OCI-LY1 (cell line): ENCODE measurements around the gene CIPC.

ENCODE experiments used
- EZH2 ChIP-seq: fragments of 200-600 bp; sonication (generic), shearing (Covaris generic); IDR thresholded peaks from 2 replicates; pipeline ENCODE4 v1.8.0; 2017; ENCODE audit warnings: borderline replicate concordance, mixed run types, mild to moderate bottlenecking, antibody characterized with exemption, low read length, moderate library complexity, mixed read lengths
- TF ChIP-seq, protein P1 (sequence below): fragments of 200-600 bp; sonication (generic), shearing (Covaris generic); IDR thresholded peaks from 2 replicates; pipeline ENCODE4 v1.5.1; 2017; ENCODE audit warnings: mild to moderate bottlenecking, antibody characterized with exemption, low read length, moderate library complexity, mixed read lengths

- TF ChIP-seq, protein P1, sequence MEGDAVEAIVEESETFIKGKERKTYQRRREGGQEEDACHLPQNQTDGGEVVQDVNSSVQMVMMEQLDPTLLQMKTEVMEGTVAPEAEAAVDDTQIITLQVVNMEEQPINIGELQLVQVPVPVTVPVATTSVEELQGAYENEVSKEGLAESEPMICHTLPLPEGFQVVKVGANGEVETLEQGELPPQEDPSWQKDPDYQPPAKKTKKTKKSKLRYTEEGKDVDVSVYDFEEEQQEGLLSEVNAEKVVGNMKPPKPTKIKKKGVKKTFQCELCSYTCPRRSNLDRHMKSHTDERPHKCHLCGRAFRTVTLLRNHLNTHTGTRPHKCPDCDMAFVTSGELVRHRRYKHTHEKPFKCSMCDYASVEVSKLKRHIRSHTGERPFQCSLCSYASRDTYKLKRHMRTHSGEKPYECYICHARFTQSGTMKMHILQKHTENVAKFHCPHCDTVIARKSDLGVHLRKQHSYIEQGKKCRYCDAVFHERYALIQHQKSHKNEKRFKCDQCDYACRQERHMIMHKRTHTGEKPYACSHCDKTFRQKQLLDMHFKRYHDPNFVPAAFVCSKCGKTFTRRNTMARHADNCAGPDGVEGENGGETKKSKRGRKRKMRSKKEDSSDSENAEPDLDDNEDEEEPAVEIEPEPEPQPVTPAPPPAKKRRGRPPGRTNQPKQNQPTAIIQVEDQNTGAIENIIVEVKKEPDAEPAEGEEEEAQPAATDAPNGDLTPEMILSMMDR: no peak
- TF ChIP-seq EZH2: no peak
Measured at GRCh38 chr14:77155083-77155482, 57.0 kb downstream of the CIPC start.
